ENCODE results near the gene DIP2B. TPM values are rescaled to one million over a fixed set of nuclear protein-coding genes. Genes with fewer than 3 reads are reported as not detected.

The DIP2B gene
- total and polyA plus RNA-seq, 2 of the 13 experiments (the other 11 are each of a cell fraction or from before 2014, with no cell fraction given) = 32.1 to 35.8 TPM

DNA sequence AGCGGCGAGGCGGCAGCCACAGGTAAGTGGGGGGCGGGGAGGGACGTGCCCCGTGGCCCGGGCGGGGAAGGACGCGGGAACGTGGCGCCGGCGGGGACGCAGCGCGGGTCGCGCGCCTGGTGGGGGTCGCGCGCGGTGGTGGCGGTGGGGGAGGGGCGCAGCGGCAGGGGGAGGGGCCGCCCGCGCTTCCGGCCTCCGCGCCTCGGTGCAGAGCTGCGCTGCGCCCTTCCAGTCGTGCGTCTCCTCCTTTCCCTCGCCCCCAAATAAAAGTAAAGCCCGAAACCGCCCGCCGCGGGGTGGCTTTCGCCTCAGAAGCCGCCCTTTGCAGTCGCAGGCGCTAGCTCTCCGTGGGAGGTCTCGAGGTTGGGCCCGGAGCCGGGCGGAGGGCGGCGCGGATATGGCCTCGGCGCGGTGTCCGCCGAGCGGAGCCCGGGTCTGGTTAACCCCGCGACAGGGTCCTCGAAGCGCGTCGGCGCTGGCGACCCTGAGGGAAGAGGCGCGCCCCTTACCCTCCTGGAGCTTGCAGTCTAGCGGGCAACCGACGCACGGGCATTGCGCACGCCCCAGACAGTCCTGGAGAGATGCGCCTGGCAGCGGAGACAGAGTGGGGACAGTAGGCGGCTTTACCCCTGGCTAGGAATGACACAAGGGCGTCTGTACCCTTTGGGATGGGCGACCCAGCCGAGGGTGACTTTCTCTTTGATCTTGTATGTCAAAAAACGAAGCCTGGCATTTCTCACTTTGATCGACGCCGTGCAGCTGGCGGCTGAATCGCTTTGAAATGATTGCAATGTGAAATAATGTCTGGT, 259.7 kb downstream of the DIP2B start:
- Histone ChIP-seq H2AFZ (ENCODE audit: low read length) (no peak overlapping the region), H4K20me1 (ENCODE audit: insufficient read depth, low read length) (peaks cover 5% of the 10 kb centered on the region; the same call in 1 of the 2 replicates), H3K79me2 (ENCODE audit: insufficient read depth, low read length) (peaks cover 55% of the 10 kb centered on the region), H3K9ac (ENCODE audit: insufficient read depth, low read depth, low read length) (peak overlapping the region; percentile 91), H3K27me3 (ENCODE audit: control insufficient read depth in 1 of 2, insufficient read depth in 2 of 2, low read length in 2 of 2) (no peaks in the 10 kb centered on the region; a peak in 1 of 5 replicates), H3K36me3 (replicated peaks in 1 of 2; ENCODE audit: control insufficient read depth in 1 of 2, insufficient read depth in 2 of 2, low read length in 2 of 2) (no peaks in the 10 kb centered on the region), H3K4me2 (ENCODE audit: low read depth, low read length) (peak overlapping the region; percentile 84), H3K4me3 (replicated peaks in 1 of 3; ENCODE audit: insufficient read depth in 1 of 3, low read depth in 2 of 3, low read length in 3 of 3) (peak overlapping the region; percentile 83 to 95 (median 90)), H3K9me3 (ENCODE audit: low read length) (no peaks in the 10 kb centered on the region), H3K4me1 (ENCODE audit: insufficient read depth, low read length) (peaks cover 53% of the 10 kb centered on the region), H3K27ac (ENCODE audit: extremely low read length, insufficient read depth, low read length) (peak overlapping the region; percentile 98)
- in situ Hi-C loops (cut with HindIII; ENCODE audit: extremely low pct_ligation_motif_present, low pct_unique_long_range_greater_than_20kb) (no loop called here), intact Hi-C loops (cut with micrococcal nuclease; ENCODE audit: unreplicated experiment) (loop anchor here (1.0 to 10.0 kb wide), 5 partner anchors 63 to 580 kb away; partner anchors contain the start of gene CELA1)
- ATAC-seq = peak; percentile 73
- BruUV-seq (replicated peaks) = no TSS peak
- CTCF ChIA-PET (ENCODE audit: low intra/inter-chr PET ratio, low total read pairs) = interaction anchor here (0.9 kb wide), 1 partner anchor 61 kb away, joined by 4 read pairs; no protein-coding TSS in a partner anchor
- POLR2A ChIA-PET = interaction anchor here (0.6 to 3.0 kb wide), 24 partner anchors 10 to 1195 kb away, joined by 3 to 30 read pairs (median 4); partner anchors contain the start of genes CSRNP2, DAZAP2, POU6F1 and SLC11A2
- peak; percentile 89 for DNase-seq (ENCODE audit: low spot score)
- FAIRE-seq = no peak
- 0% methylated on average over 6 of the region's 91 CpGs for WGBS (ENCODE audit: low lambda C conversion rate)
- TF ChIP-seq HNRNPL (IDR thresholded peaks at IDR 0.05; ENCODE audit: low read depth, low read length) = 0 out of 2 replicates have a peak, but pooled peaks have one; percentile 69
- TF ChIP-seq DMAP1 (CRISPR knock-in tag; IDR thresholded peaks at IDR 0.05) = 0 out of 2 replicates have a peak, but pooled peaks have one; percentile 2
- 0 out of 2 replicates have a peak, but pooled peaks have one; percentile 19 for TF ChIP-seq HDAC1 (CRISPR knock-in tag; IDR thresholded peaks at IDR 0.05)
- TF ChIP-seq, protein P1, sequence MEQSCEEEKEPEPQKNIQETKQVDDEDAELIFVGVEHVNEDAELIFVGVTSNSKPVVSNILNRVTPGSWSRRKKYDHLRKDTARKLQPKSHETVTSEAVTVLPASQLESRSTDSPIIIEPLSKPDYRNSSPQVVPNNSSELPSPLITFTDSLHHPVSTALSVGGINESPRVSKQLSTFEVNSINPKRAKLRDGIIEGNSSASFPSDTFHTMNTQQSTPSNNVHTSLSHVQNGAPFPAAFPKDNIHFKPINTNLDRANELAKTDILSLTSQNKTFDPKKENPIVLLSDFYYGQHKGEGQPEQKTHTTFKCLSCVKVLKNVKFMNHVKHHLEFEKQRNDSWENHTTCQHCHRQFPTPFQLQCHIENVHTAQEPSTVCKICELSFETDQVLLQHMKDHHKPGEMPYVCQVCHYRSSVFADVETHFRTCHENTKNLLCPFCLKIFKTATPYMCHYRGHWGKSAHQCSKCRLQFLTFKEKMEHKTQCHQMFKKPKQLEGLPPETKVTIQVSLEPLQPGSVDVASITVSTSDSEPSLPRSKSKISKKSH (CRISPR knock-in tag; IDR thresholded peaks at IDR 0.05; ENCODE audit: borderline replicate concordance) = peak; percentile 64; the same call in 1 of the 2 replicates
- TF ChIP-seq ZNF350 (CRISPR knock-in tag; IDR thresholded peaks at IDR 0.05; ENCODE audit: borderline replicate concordance, low read depth) = peak; percentile 34; the same call in 1 of the 2 replicates
- TF ChIP-seq ZFP90 (CRISPR knock-in tag; IDR thresholded peaks at IDR 0.05; ENCODE audit: borderline replicate concordance) = peak; percentile 56
- TF ChIP-seq, protein P2, sequence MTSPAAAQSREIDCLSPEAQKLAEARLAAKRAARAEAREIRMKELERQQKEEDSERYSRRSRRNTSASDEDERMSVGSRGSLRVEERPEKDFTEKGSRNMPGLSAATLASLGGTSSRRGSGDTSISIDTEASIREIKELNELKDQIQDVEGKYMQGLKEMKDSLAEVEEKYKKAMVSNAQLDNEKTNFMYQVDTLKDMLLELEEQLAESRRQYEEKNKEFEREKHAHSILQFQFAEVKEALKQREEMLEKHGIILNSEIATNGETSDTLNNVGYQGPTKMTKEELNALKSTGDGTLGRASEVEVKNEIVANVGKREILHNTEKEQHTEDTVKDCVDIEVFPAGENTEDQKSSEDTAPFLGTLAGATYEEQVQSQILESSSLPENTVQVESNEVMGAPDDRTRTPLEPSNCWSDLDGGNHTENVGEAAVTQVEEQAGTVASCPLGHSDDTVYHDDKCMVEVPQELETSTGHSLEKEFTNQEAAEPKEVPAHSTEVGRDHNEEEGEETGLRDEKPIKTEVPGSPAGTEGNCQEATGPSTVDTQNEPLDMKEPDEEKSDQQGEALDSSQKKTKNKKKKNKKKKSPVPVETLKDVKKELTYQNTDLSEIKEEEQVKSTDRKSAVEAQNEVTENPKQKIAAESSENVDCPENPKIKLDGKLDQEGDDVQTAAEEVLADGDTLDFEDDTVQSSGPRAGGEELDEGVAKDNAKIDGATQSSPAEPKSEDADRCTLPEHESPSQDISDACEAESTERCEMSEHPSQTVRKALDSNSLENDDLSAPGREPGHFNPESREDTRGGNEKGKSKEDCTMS (CRISPR knock-in tag; conservative IDR thresholded peaks at IDR 0.05) = no peak
- TF ChIP-seq, protein P3, sequence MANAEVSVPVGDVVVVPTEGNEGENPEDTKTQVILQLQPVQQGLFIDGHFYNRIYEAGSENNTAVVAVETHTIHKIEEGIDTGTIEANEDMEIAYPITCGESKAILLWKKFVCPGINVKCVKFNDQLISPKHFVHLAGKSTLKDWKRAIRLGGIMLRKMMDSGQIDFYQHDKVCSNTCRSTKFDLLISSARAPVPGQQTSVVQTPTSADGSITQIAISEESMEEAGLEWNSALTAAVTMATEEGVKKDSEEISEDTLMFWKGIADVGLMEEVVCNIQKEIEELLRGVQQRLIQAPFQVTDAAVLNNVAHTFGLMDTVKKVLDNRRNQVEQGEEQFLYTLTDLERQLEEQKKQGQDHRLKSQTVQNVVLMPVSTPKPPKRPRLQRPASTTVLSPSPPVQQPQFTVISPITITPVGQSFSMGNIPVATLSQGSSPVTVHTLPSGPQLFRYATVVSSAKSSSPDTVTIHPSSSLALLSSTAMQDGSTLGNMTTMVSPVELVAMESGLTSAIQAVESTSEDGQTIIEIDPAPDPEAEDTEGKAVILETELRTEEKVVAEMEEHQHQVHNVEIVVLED (CRISPR knock-in tag; IDR thresholded peaks at IDR 0.05; ENCODE audit: borderline replicate concordance) = no peak
- TF ChIP-seq BRCA1 (CRISPR knock-in tag; IDR thresholded peaks at IDR 0.05) = 0 out of 2 replicates have a peak, but pooled peaks have one; percentile 39
- peak; percentile 77 for TF ChIP-seq RBFOX2 (IDR thresholded peaks at IDR 0.05; ENCODE audit: low read depth, low read length)
- TF ChIP-seq KDM3A (CRISPR knock-in tag; IDR thresholded peaks at IDR 0.05; ENCODE audit: low read depth) = no peak
- 0 out of 2 replicates have a peak, but pooled peaks have one; percentile 16 for TF ChIP-seq HDAC2 (CRISPR knock-in tag; IDR thresholded peaks at IDR 0.05)
- TF ChIP-seq ZNF382 (CRISPR knock-in tag; IDR thresholded peaks at IDR 0.05; ENCODE audit: borderline replicate concordance) = no peak
- TF ChIP-seq, protein P4, sequence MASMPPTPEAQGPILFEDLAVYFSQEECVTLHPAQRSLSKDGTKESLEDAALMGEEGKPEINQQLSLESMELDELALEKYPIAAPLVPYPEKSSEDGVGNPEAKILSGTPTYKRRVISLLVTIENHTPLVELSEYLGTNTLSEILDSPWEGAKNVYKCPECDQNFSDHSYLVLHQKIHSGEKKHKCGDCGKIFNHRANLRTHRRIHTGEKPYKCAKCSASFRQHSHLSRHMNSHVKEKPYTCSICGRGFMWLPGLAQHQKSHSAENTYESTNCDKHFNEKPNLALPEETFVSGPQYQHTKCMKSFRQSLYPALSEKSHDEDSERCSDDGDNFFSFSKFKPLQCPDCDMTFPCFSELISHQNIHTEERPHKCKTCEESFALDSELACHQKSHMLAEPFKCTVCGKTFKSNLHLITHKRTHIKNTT (CRISPR knock-in tag; IDR thresholded peaks at IDR 0.05) = no peak
- TF ChIP-seq NFIC (IDR thresholded peaks at IDR 0.05; ENCODE audit: low read length) = no peak
- no peak for TF ChIP-seq ZNF205 (CRISPR knock-in tag; IDR thresholded peaks at IDR 0.05)
